Liver (tissue), 9 donors: ENCODE measurements around the gene LARGE1. TPM values are rescaled to one million over a fixed set of nuclear protein-coding genes. Genes with fewer than 3 reads are reported as not detected.
A peak's percentile ranks its signal among the peaks of the same experiment; 100 is the strongest.

Source experiments
- DNase-seq: peaks from one replicate; pipeline ENCODE4 v3.0.0-alpha.2; 2017; ENCODE audit warnings: low spot score
- H3K27ac ChIP-seq, 2 donors: one replicate each; pipeline ENCODE4 v1.7.0; 2013; ENCODE audit warnings: inconsistent platforms in 2 of 2, low read length in 2 of 2, control low read depth in 1 of 2, low read depth in 1 of 2, mild to moderate bottlenecking in 1 of 2
- H3K27me3 ChIP-seq, 4 donors: one replicate each; pipeline versions ENCODE4 v1.6.1 to v1.7.0; 2013; ENCODE audit warnings: low read length in 3 of 4, inconsistent platforms in 1 of 4, mild to moderate bottlenecking in 1 of 4, moderate library complexity in 1 of 4; ENCODE audit not compliant: control insufficient read depth in 4 of 4, insufficient read depth in 4 of 4
- H3K36me3 ChIP-seq, 4 donors: one replicate each; pipeline versions ENCODE4 v1.6.1 to v1.7.0; 2013; ENCODE audit warnings: low read length in 3 of 4, mild to moderate bottlenecking in 3 of 4, low read depth in 1 of 4, moderate library complexity in 1 of 4; ENCODE audit not compliant: control insufficient read depth in 4 of 4, insufficient read depth in 3 of 4
- H3K4me1 ChIP-seq, 4 donors: one replicate each; pipeline versions ENCODE4 v1.6.1 to v1.7.0; 2013; ENCODE audit warnings: low read length in 3 of 4, mild to moderate bottlenecking in 3 of 4, moderate library complexity in 1 of 4; ENCODE audit not compliant: control insufficient read depth in 4 of 4, insufficient read depth in 4 of 4
- H3K4me3 ChIP-seq, 3 donors: one replicate each; pipeline versions ENCODE4 v1.6.1 to v1.7.0; 2013; ENCODE audit warnings: low read length in 3 of 3, control low read depth in 1 of 3, low read depth in 1 of 3, mild to moderate bottlenecking in 1 of 3
- H3K9ac ChIP-seq, 2 donors: one replicate each; pipeline ENCODE4 v1.7.0; 2013; ENCODE audit warnings: low read length in 2 of 2, mild to moderate bottlenecking in 2 of 2, moderate library complexity in 2 of 2, control low read depth in 1 of 2, low read depth in 1 of 2
- H3K9me3 ChIP-seq, 4 donors: one replicate each; pipeline versions ENCODE4 v1.6.1 to v1.7.0; 2013; ENCODE audit warnings: low read length in 3 of 4; ENCODE audit not compliant: control insufficient read depth in 4 of 4
- CTCF ChIP-seq: fragments of 150-350 bp; IDR thresholded peaks from 2 replicates; pipeline ENCODE4 v1.5.1; 2017; ENCODE audit warnings: improper control_type of control experiment, low read depth, low read length; ENCODE audit not compliant: missing input control
- EGR1 ChIP-seq, 2 donors: IDR thresholded peaks; 2 replicates each; pipeline ENCODE4 v1.6.1; 2016 to 2018; ENCODE audit warnings: antibody characterized with exemption in 2 of 2, low read depth in 2 of 2
- FOXA1 ChIP-seq: IDR thresholded peaks from 2 replicates; pipeline ENCODE4 v1.6.1; 2016; ENCODE audit warnings: antibody characterized with exemption
- FOXA2 ChIP-seq: IDR thresholded peaks from 2 replicates; pipeline ENCODE4 v1.6.1; 2016; ENCODE audit warnings: antibody characterized with exemption
- GABPA ChIP-seq, 2 donors: IDR thresholded peaks in 1 of 2; conservative IDR thresholded peaks in 1 of 2; 2 replicates each; pipeline ENCODE4 v1.6.1; 2016; ENCODE audit warnings: antibody characterized with exemption in 2 of 2, mild to moderate bottlenecking in 1 of 2, moderate library complexity in 1 of 2
- HNF4A ChIP-seq, 2 donors: conservative IDR thresholded peaks; 2 replicates each; pipeline ENCODE4 v1.6.1; 2016; ENCODE audit warnings: antibody characterized with exemption in 2 of 2, mild to moderate bottlenecking in 2 of 2
- HNF4G ChIP-seq: IDR thresholded peaks from 2 replicates; pipeline ENCODE4 v1.6.1; 2016; ENCODE audit warnings: antibody characterized with exemption
- JUND ChIP-seq, 2 donors: IDR thresholded peaks; 2 replicates each; pipeline ENCODE4 v1.6.1; 2016; ENCODE audit warnings: antibody characterized with exemption in 2 of 2
- NR2F2 ChIP-seq: IDR thresholded peaks from 2 replicates; pipeline ENCODE4 v1.6.1; 2016; ENCODE audit warnings: antibody characterized with exemption
- RAD21 ChIP-seq, 2 donors: IDR thresholded peaks; 2 replicates each; pipeline ENCODE4 v1.6.1; 2016; ENCODE audit warnings: antibody characterized with exemption in 2 of 2, mild to moderate bottlenecking in 2 of 2
- RXRA ChIP-seq, 2 donors: IDR thresholded peaks; 2 replicates each; pipeline ENCODE4 v1.6.1; 2017 to 2018; ENCODE audit warnings: antibody characterized with exemption in 2 of 2, mild to moderate bottlenecking in 1 of 2
- SP1 ChIP-seq: IDR thresholded peaks from 2 replicates; pipeline ENCODE4 v1.6.1; 2018; ENCODE audit warnings: antibody characterized with exemption, mild to moderate bottlenecking
- TAF1 ChIP-seq: conservative IDR thresholded peaks from 2 replicates; pipeline ENCODE4 v1.6.1; 2016; ENCODE audit warnings: antibody characterized with exemption, mild to moderate bottlenecking
- YY1 ChIP-seq: IDR thresholded peaks from 2 replicates; pipeline ENCODE4 v1.6.1; 2016; ENCODE audit warnings: antibody characterized with exemption, mild to moderate bottlenecking
- WGBS: extraction: QIAGEN DNeasy Blood & Tissue Kit; methylation state at CpG from one replicate; pipeline ENCODE4 v1.1.7; 2013; 5-methylcytosine and 5-hydroxymethylcytosine counted together
- polyA plus RNA-seq, 2 donors: library from polyadenylated mRNA; stranded (reverse) in 1 of 2; unstranded in 1 of 2; fragments of 200-250 nt in 1 of 2; fragments of >200 nt in 1 of 2; fragmentation: Nextera tagmentation in 1 of 2; extraction: Ambion mirVana in 1 of 2; gene quantifications; one replicate each; pipeline versions ENCODE4 v1.2.1 to v1.2.3, GENCODE V29; 2013 to 2015
- total RNA-seq, 2 donors: library from RNA; depleted of rRNA; stranded (reverse); fragments of >200 nt; gene quantifications; one replicate each; pipeline ENCODE4 v1.2.3, GENCODE V29; 2014
- TF ChIP-seq, protein P1 (sequence below): IDR thresholded peaks from 2 replicates; pipeline ENCODE4 v1.6.1; 2016; ENCODE audit warnings: antibody characterized with exemption
- TF ChIP-seq, protein P2 (sequence below): IDR thresholded peaks from 2 replicates; pipeline ENCODE4 v1.6.1; 2016; ENCODE audit warnings: antibody characterized with exemption, mild to moderate bottlenecking
- TF ChIP-seq, protein P3 (sequence below): IDR thresholded peaks from 2 replicates; pipeline ENCODE4 v1.6.1; 2016; ENCODE audit warnings: antibody characterized with exemption
- TF ChIP-seq, protein P4 (sequence below): IDR thresholded peaks from 2 replicates; pipeline ENCODE4 v1.6.1; 2016; ENCODE audit warnings: antibody characterized with exemption
- donor health status: healthy.
- donor health status: healthy.
- donor health status: healthy.
- donor health status: healthy.
- donor health status: healthy.

Gene LARGE1
- total and polyA plus RNA-seq, 4 donors: 2.3 to 14.1 (median 5.7) TPM

DNA sequence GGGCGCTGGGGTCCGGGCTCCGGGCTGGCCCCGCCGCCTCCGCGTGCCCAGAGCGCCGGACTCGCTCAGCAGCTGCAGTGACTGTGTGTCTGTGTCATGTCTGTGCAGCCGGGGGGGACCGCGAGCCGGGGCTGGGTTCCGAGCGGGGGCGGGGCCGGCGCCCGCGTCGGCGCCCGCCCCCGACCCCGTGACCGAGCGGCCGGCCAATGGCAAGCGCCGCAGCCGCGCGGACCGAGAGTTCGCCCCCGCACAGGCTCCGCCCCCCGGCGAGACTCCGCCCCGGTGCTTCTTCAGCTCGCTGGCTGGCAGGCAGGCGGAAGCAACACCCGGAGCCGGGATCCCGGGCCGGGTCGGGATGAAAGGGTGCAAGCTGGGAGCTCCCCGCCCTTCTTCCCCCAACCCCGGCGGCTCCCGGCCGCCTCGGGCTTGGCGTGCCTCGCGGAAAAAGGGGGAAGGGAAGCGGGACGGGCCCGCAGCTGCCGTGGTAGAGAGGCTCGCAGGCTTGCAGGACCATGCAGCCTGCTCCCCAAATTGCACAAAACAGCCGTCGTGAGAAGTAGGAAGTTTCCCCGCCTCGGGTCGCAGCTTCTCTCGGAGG is 750 bp upstream of the LARGE1 start:
- DNase-seq: peak; percentile 93
- Histone ChIP-seq H3K4me1 (peaks cover 0 to 38% (median 32%) of the 10 kb centered on the region in 4 donors), H3K27ac (peak overlapping the region; percentile 73 to 83), H3K9ac (peak overlapping the region in 1 of 2 donors; percentile 56), H3K27me3 (no peaks in the 10 kb centered on the region), H3K9me3 (no peaks in the 10 kb centered on the region), H3K36me3 (no peaks in the 10 kb centered on the region), H3K4me3 (peak overlapping the region; percentile 66 to 84 (median 81))
- TF ChIP-seq, protein P1, sequence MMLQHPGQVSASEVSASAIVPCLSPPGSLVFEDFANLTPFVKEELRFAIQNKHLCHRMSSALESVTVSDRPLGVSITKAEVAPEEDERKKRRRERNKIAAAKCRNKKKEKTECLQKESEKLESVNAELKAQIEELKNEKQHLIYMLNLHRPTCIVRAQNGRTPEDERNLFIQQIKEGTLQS: no peak
- TF ChIP-seq EGR1 (IDR thresholded peaks at IDR 0.05; ENCODE audit: low read depth in 2 of 2): peak; percentile 82 to 94
- no peak for TF ChIP-seq FOXA2
- TF ChIP-seq SP1: peak; percentile 59
- TF ChIP-seq GABPA (IDR thresholded peaks at IDR 0.05 in 1 of 2, conservative IDR thresholded peaks at IDR 0.05 in 1 of 2): peak in 1 of 2 donors; percentile 47
- no peak for TF ChIP-seq TAF1
- TF ChIP-seq, protein P2, sequence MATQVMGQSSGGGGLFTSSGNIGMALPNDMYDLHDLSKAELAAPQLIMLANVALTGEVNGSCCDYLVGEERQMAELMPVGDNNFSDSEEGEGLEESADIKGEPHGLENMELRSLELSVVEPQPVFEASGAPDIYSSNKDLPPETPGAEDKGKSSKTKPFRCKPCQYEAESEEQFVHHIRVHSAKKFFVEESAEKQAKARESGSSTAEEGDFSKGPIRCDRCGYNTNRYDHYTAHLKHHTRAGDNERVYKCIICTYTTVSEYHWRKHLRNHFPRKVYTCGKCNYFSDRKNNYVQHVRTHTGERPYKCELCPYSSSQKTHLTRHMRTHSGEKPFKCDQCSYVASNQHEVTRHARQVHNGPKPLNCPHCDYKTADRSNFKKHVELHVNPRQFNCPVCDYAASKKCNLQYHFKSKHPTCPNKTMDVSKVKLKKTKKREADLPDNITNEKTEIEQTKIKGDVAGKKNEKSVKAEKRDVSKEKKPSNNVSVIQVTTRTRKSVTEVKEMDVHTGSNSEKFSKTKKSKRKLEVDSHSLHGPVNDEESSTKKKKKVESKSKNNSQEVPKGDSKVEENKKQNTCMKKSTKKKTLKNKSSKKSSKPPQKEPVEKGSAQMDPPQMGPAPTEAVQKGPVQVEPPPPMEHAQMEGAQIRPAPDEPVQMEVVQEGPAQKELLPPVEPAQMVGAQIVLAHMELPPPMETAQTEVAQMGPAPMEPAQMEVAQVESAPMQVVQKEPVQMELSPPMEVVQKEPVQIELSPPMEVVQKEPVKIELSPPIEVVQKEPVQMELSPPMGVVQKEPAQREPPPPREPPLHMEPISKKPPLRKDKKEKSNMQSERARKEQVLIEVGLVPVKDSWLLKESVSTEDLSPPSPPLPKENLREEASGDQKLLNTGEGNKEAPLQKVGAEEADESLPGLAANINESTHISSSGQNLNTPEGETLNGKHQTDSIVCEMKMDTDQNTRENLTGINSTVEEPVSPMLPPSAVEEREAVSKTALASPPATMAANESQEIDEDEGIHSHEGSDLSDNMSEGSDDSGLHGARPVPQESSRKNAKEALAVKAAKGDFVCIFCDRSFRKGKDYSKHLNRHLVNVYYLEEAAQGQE: peak; percentile 66
- TF ChIP-seq, protein P3, sequence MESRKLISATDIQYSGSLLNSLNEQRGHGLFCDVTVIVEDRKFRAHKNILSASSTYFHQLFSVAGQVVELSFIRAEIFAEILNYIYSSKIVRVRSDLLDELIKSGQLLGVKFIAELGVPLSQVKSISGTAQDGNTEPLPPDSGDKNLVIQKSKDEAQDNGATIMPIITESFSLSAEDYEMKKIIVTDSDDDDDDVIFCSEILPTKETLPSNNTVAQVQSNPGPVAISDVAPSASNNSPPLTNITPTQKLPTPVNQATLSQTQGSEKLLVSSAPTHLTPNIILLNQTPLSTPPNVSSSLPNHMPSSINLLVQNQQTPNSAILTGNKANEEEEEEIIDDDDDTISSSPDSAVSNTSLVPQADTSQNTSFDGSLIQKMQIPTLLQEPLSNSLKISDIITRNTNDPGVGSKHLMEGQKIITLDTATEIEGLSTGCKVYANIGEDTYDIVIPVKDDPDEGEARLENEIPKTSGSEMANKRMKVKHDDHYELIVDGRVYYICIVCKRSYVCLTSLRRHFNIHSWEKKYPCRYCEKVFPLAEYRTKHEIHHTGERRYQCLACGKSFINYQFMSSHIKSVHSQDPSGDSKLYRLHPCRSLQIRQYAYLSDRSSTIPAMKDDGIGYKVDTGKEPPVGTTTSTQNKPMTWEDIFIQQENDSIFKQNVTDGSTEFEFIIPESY: no peak
- TF ChIP-seq RAD21 (IDR thresholded peaks at IDR 0.05): peak; percentile 29 to 49
- TF ChIP-seq NR2F2: no peak
- no peak for TF ChIP-seq YY1
- TF ChIP-seq RXRA (IDR thresholded peaks at IDR 0.05): peak; percentile 7 to 31
- TF ChIP-seq, protein P4, sequence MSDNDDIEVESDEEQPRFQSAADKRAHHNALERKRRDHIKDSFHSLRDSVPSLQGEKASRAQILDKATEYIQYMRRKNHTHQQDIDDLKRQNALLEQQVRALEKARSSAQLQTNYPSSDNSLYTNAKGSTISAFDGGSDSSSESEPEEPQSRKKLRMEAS: no peak
- no peak for TF ChIP-seq JUND (IDR thresholded peaks at IDR 0.05)
- no peak for TF ChIP-seq HNF4G
- no peak for TF ChIP-seq CTCF
- TF ChIP-seq FOXA1: no peak
- TF ChIP-seq HNF4A (conservative IDR thresholded peaks at IDR 0.05): peak; percentile 24 to 34
- under 1% methylated on average over 69 of the region's 69 CpGs for WGBS
